ENCODE data around the gene DYNC1H1.

DYNC1H1 gene

GRCh38 chr14:102090713-102091112, 126.3 kb downstream of the DYNC1H1 start:
- Histone ChIP-seq H4K20me1 (ENCODE audit: insufficient read depth) (0 out of 2 replicates have a peak, but pooled peaks cover 6% of the 10 kb centered on the region), H3K4me1 (ENCODE audit: low read depth, poor library complexity, severe bottlenecking) (peaks cover 6% of the 10 kb centered on the region)
- TF ChIP-seq CTCF (conservative IDR thresholded peaks at IDR 0.05; ENCODE audit: low read depth, low read length): no peak

GRCh38 chr14:102092806-102093205, 128.4 kb downstream of the DYNC1H1 start:
- no peak overlapping the region for H2AFZ ChIP-seq (ENCODE audit: low read depth)
- H3K79me2 ChIP-seq (ENCODE audit: insufficient read depth, low read depth): no peaks in the 10 kb centered on the region
- no peaks in the 10 kb centered on the region for H3K36me3 ChIP-seq (ENCODE audit: insufficient read depth)
- no peaks in the 10 kb centered on the region for H3K27me3 ChIP-seq (ENCODE audit: insufficient read depth, low read depth)
- H3K9ac ChIP-seq: no peak overlapping the region
- no peak overlapping the region for H3K4me2 ChIP-seq
- no peaks in the 10 kb centered on the region for H4K20me1 ChIP-seq (ENCODE audit: insufficient read depth)
- no peak overlapping the region for H3K27ac ChIP-seq
- H3K4me3 ChIP-seq (IDR thresholded peaks at IDR 0.05; ENCODE audit: insufficient read depth, low read depth, low read length): no peak overlapping the region
- TF ChIP-seq CTCF (conservative IDR thresholded peaks at IDR 0.05; ENCODE audit: low read depth, low read length): no peak
- H3K4me1 ChIP-seq (ENCODE audit: low read depth, poor library complexity, severe bottlenecking): peaks cover 13% of the 10 kb centered on the region

More at GRCh38 chr14:102090713-102091112, 126.3 kb downstream of the DYNC1H1 start:
- Histone ChIP-seq H2AFZ (ENCODE audit: low read depth) (no peak overlapping the region), H3K27me3 (ENCODE audit: insufficient read depth, low read depth) (no peaks in the 10 kb centered on the region), H3K4me3 (IDR thresholded peaks at IDR 0.05; ENCODE audit: insufficient read depth, low read depth, low read length) (no peak overlapping the region), H3K36me3 (ENCODE audit: insufficient read depth) (0 out of 2 replicates have a peak, but pooled peaks cover under 1% of the 10 kb centered on the region), H3K4me2 (no peak overlapping the region), H3K27ac (no peak overlapping the region), H3K9ac (no peak overlapping the region), H3K79me2 (ENCODE audit: insufficient read depth, low read depth) (peaks cover 7% of the 10 kb centered on the region)

GRCh38 chr14:102094101-102094500, 129.7 kb downstream of the DYNC1H1 start:
- Histone ChIP-seq H3K79me2 (ENCODE audit: insufficient read depth, low read depth) (no peaks in the 10 kb centered on the region), H4K20me1 (ENCODE audit: insufficient read depth) (no peaks in the 10 kb centered on the region), H3K4me1 (ENCODE audit: low read depth, poor library complexity, severe bottlenecking) (peaks cover 9% of the 10 kb centered on the region), H3K27me3 (ENCODE audit: insufficient read depth, low read depth) (no peaks in the 10 kb centered on the region), H3K9ac (no peak overlapping the region), H3K4me2 (no peak overlapping the region), H2AFZ (ENCODE audit: low read depth) (no peak overlapping the region), H3K4me3 (IDR thresholded peaks at IDR 0.05; ENCODE audit: insufficient read depth, low read depth, low read length) (no peak overlapping the region), H3K27ac (no peak overlapping the region), H3K36me3 (ENCODE audit: insufficient read depth) (no peaks in the 10 kb centered on the region)
- no peak for TF ChIP-seq CTCF (conservative IDR thresholded peaks at IDR 0.05; ENCODE audit: low read depth, low read length)

- Histone ChIP-seq H4K20me1 (ENCODE audit: insufficient read depth) (no peaks in the 10 kb centered on the region), H3K4me1 (ENCODE audit: low read depth, poor library complexity, severe bottlenecking) (peaks cover 9% of the 10 kb centered on the region), H3K79me2 (ENCODE audit: insufficient read depth, low read depth) (no peaks in the 10 kb centered on the region), H3K27ac (no peak overlapping the region), H3K36me3 (ENCODE audit: insufficient read depth) (no peaks in the 10 kb centered on the region), H3K9ac (no peak overlapping the region), H2AFZ (ENCODE audit: low read depth) (no peak overlapping the region), H3K4me3 (IDR thresholded peaks at IDR 0.05; ENCODE audit: insufficient read depth, low read depth, low read length) (no peak overlapping the region), H3K4me2 (no peak overlapping the region), H3K27me3 (ENCODE audit: insufficient read depth, low read depth) (no peaks in the 10 kb centered on the region)
- no peak for TF ChIP-seq CTCF (conservative IDR thresholded peaks at IDR 0.05; ENCODE audit: low read depth, low read length)
These were observed 131.0 kb downstream of the DYNC1H1 start for GRCh38 chr14:102095231-102095870.

All from KMS-11 (cell line).